ENCODE data around the gene CGRRF1.

The CGRRF1 gene

GRCh38 chr14:54524410-54524809 lies 14.7 kb downstream of the CGRRF1 start:
- no peak for FAIRE-seq
- DNase-seq (ENCODE audit: insufficient read length, low spot score): no peak
- TF ChIP-seq CTCF (IDR thresholded peaks at IDR 0.05; ENCODE audit: insufficient read depth, missing control alignments): no peak

GRCh38 chr14:54528973-54529372 lies 19.3 kb downstream of the CGRRF1 start:
- DNase-seq (ENCODE audit: insufficient read length, low spot score): no peak
- FAIRE-seq: no peak
- no peak for TF ChIP-seq CTCF (IDR thresholded peaks at IDR 0.05; ENCODE audit: insufficient read depth, missing control alignments)

GRCh38 chr14:54529811-54530210 lies 20.1 kb downstream of the CGRRF1 start:
- TF ChIP-seq CTCF (IDR thresholded peaks at IDR 0.05; ENCODE audit: insufficient read depth, missing control alignments): no peak
- FAIRE-seq (no peak), DNase-seq (ENCODE audit: insufficient read length, low spot score) (no peak)

- no peak for DNase-seq (ENCODE audit: insufficient read length, low spot score)
- no peak for TF ChIP-seq CTCF (IDR thresholded peaks at IDR 0.05; ENCODE audit: insufficient read depth, missing control alignments)
- FAIRE-seq: no peak
Observed at GRCh38 chr14:54532111-54533012, 22.7 kb downstream of the CGRRF1 start.

- no peak for TF ChIP-seq CTCF (IDR thresholded peaks at IDR 0.05; ENCODE audit: insufficient read depth, missing control alignments)
- FAIRE-seq (no peak), DNase-seq (ENCODE audit: insufficient read length, low spot score) (no peak)
Observed at GRCh38 chr14:54533100-54533499, 23.4 kb downstream of the CGRRF1 start.

GRCh38 chr14:54535126-54535525 lies 25.4 kb downstream of the CGRRF1 start:
- no peak for TF ChIP-seq CTCF (IDR thresholded peaks at IDR 0.05; ENCODE audit: insufficient read depth, missing control alignments)
- FAIRE-seq (no peak), DNase-seq (ENCODE audit: insufficient read length, low spot score) (no peak)

GRCh38 chr14:54535646-54536045 lies 25.9 kb downstream of the CGRRF1 start:
- FAIRE-seq (no peak), DNase-seq (ENCODE audit: insufficient read length, low spot score) (no peak)

More at GRCh38 chr14:54535646-54536045, 25.9 kb downstream of the CGRRF1 start:
- no peak for TF ChIP-seq CTCF (IDR thresholded peaks at IDR 0.05; ENCODE audit: insufficient read depth, missing control alignments)
